Hepatocyte (in vitro differentiated cells): ENCODE data around the gene NDUFS6. TPM values are rescaled to one million over a fixed set of nuclear protein-coding genes. Genes with fewer than 3 reads are reported as not detected.

Experiments used
- DNase-seq: peaks from one replicate; pipeline ENCODE4 v3.0.0-alpha.2; 2016; ENCODE audit warnings: low spot score
- H2AFZ ChIP-seq: fragments of 200-600 bp; sonication (generic); 2 replicates; pipeline ENCODE4 v1.6.0; 2016; ENCODE audit warnings: antibody characterized with exemption, mild to moderate bottlenecking
- H3K27ac ChIP-seq: fragments of 200-600 bp; sonication (generic); 2 replicates; pipeline ENCODE4 v1.5.1; 2016; ENCODE audit warnings: mild to moderate bottlenecking
- H3K27me3 ChIP-seq: fragments of 200-600 bp; sonication (generic); 2 replicates; pipeline ENCODE4 v1.6.1; 2016
- H3K36me3 ChIP-seq: fragments of 200-600 bp; sonication (generic); replicated peaks from 2 replicates; pipeline ENCODE4 v1.5.1; 2016; ENCODE audit warnings: low read depth; ENCODE audit not compliant: insufficient read depth
- H3K4me1 ChIP-seq: fragments of 200-600 bp; sonication (generic); 2 replicates; pipeline ENCODE4 v1.5.1; 2016; ENCODE audit warnings: mild to moderate bottlenecking, moderate library complexity; ENCODE audit not compliant: insufficient read depth
- H3K4me2 ChIP-seq: fragments of 200-600 bp; sonication (generic); 2 replicates; pipeline ENCODE4 v1.6.0; 2016
- H3K4me3 ChIP-seq: fragments of 200-600 bp; sonication (generic); 2 replicates; pipeline ENCODE4 v1.5.1; 2016; ENCODE audit warnings: mild to moderate bottlenecking
- H3K79me2 ChIP-seq: fragments of 200-600 bp; sonication (generic); 2 replicates; pipeline ENCODE4 v1.6.0; 2017; ENCODE audit warnings: mild to moderate bottlenecking
- H3K9me2 ChIP-seq: fragments of 200-600 bp; sonication (generic); replicated peaks from 2 replicates; pipeline ENCODE4 v1.6.0; 2017; ENCODE audit warnings: mild to moderate bottlenecking; ENCODE audit not compliant: insufficient read depth
- H3K9me3 ChIP-seq: fragments of 200-600 bp; sonication (generic); 2 replicates; pipeline ENCODE4 v1.5.1; 2016; ENCODE audit warnings: low read depth, mild to moderate bottlenecking
- H4K20me1 ChIP-seq: fragments of 200-600 bp; sonication (generic); 2 replicates; pipeline ENCODE4 v1.6.0; 2016; ENCODE audit warnings: mild to moderate bottlenecking; ENCODE audit not compliant: insufficient read depth, poor library complexity, severe bottlenecking
- EZH2 ChIP-seq: fragments of 200-600 bp; sonication (generic); IDR thresholded peaks from 2 replicates; pipeline ENCODE4 v1.6.1; 2016; ENCODE audit warnings: antibody characterized with exemption, mild to moderate bottlenecking, borderline replicate concordance
- EZH2phosphoT487 ChIP-seq: fragments of 200-600 bp; sonication (generic); IDR thresholded peaks from one replicate; pipeline ENCODE4 v1.6.1; 2018; ENCODE audit warnings: antibody characterized with exemption, mild to moderate bottlenecking, low read depth, moderate library complexity; ENCODE audit not compliant: unreplicated experiment, severe bottlenecking
- WGBS: methylation state at CpG from one replicate; pipeline ENCODE4 v1.1.6; 2016; ENCODE audit warnings: low lambda C conversion rate; ENCODE audit errors: missing lambda C conversion rate; 5-methylcytosine and 5-hydroxymethylcytosine counted together
- polyA plus RNA-seq: library from polyadenylated mRNA; unstranded; fragments of >200 nt; fragmentation: Nextera tagmentation; extraction: Ambion mirVana; gene quantifications from 2 replicates; pipeline ENCODE4 v1.2.1, GENCODE V29; 2016
- total RNA-seq: library from RNA; depleted of rRNA; stranded (reverse); fragments of >200 nt; gene quantifications from 2 replicates; pipeline ENCODE4 v1.2.3, GENCODE V29; 2014
- TF ChIP-seq, protein P1 (sequence below): fragments of 200-600 bp; sonication (generic); IDR thresholded peaks from 2 replicates; pipeline ENCODE4 v1.5.1; 2016; ENCODE audit warnings: antibody characterized with exemption, mild to moderate bottlenecking; ENCODE audit not compliant: poor library complexity

NDUFS6 gene
- total and polyA plus RNA-seq, 2 experiments from 2014 or later = 29.3 to 108 TPM

DNA sequence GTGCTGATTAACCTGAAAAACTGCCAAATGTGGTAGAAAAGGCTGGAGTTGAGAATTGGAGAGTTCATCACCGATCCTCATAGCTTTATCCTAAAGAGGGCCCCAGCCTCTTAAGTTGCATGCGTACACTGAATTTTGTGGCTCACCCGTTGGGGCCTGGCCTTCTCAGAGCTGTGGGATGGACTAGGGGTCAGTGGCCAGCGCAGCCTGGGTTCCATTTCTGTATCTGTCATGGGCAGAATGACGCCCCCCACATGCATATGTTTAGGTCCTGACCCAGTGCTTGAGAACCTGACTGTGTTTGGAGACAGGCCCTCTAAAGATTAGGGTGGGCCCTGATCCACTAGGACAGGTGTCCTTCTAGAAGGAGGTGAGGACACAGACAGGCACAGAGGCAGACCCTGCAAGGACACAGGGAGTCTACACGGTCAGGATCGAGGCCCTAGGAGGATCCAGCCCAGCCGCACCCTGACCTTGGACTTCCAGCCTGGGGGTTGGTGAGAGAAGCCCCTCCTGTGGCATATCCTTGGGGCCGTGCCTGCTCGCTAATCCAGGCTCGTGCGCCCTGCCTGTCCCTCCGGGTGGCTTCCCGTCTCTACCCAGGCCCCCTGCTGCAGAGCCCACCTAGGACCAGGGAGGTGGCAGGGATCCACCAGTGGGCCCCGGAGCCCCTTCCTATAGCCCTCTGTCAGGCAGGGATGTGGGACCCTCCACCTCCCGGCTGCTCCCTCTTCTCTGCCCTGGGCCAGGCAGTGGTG lies 32.2 kb downstream of the NDUFS6 start:
- no peaks in the 10 kb centered on the region for H3K27me3 ChIP-seq
- no peak for DNase-seq
- H3K4me2 ChIP-seq = no peak overlapping the region
- H3K27ac ChIP-seq = no peak overlapping the region
- H3K9me3 ChIP-seq = no peaks in the 10 kb centered on the region
- 95% methylated on average over 16 of the region's 16 CpGs for WGBS
- H2AFZ ChIP-seq = no peak overlapping the region
- TF ChIP-seq, protein P1, sequence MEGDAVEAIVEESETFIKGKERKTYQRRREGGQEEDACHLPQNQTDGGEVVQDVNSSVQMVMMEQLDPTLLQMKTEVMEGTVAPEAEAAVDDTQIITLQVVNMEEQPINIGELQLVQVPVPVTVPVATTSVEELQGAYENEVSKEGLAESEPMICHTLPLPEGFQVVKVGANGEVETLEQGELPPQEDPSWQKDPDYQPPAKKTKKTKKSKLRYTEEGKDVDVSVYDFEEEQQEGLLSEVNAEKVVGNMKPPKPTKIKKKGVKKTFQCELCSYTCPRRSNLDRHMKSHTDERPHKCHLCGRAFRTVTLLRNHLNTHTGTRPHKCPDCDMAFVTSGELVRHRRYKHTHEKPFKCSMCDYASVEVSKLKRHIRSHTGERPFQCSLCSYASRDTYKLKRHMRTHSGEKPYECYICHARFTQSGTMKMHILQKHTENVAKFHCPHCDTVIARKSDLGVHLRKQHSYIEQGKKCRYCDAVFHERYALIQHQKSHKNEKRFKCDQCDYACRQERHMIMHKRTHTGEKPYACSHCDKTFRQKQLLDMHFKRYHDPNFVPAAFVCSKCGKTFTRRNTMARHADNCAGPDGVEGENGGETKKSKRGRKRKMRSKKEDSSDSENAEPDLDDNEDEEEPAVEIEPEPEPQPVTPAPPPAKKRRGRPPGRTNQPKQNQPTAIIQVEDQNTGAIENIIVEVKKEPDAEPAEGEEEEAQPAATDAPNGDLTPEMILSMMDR = no peak
- no peak for TF ChIP-seq EZH2phosphoT487
- no peak for TF ChIP-seq EZH2
- no peak overlapping the region for H3K4me3 ChIP-seq
- no peaks in the 10 kb centered on the region for H3K4me1 ChIP-seq
- no peaks in the 10 kb centered on the region for H3K79me2 ChIP-seq
- H4K20me1 ChIP-seq = no peaks in the 10 kb centered on the region
- no peaks in the 10 kb centered on the region for H3K9me2 ChIP-seq
- H3K36me3 ChIP-seq = no peaks in the 10 kb centered on the region

DNA sequence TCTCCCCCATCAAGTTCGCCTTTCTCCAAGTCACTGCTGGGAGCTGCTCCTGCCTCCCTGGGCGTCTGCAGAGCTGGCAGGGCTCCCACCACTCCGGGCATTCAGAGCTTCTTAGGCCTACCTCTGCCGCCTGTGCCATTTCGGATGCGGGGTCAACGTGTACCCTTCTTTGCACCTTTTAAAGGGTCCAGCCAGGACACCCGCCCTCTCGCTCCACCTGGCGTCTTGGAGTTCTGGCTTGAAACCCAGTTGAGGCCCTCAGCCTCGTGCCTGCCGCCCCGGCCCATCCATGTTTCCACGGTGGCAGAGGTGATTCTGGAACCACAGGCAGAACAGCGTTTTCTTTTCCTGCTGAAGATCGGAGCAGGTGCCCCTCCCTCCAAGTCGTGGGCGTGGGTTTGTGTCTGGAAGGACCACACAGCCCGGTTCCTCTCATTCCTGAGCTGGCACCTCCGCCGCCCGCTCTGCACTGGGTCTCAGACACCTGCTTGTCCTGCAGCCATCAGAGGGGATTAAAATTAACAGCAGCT lies 32.9 kb downstream of the NDUFS6 start:
- H3K9me3 ChIP-seq = no peaks in the 10 kb centered on the region
- no peak overlapping the region for H2AFZ ChIP-seq
- TF ChIP-seq, protein P1 = no peak
- TF ChIP-seq EZH2 = no peak
- no peak for TF ChIP-seq EZH2phosphoT487
- no peak for DNase-seq
- H3K27me3 ChIP-seq = no peaks in the 10 kb centered on the region
- H3K36me3 ChIP-seq = no peaks in the 10 kb centered on the region
- no peaks in the 10 kb centered on the region for H3K4me1 ChIP-seq
- H3K27ac ChIP-seq = no peak overlapping the region
- H4K20me1 ChIP-seq = no peaks in the 10 kb centered on the region
- H3K79me2 ChIP-seq = no peaks in the 10 kb centered on the region
- no peak overlapping the region for H3K4me3 ChIP-seq
- no peaks in the 10 kb centered on the region for H3K9me2 ChIP-seq
- no peak overlapping the region for H3K4me2 ChIP-seq
- 83% methylated on average over 22 of the region's 22 CpGs for WGBS

DNA sequence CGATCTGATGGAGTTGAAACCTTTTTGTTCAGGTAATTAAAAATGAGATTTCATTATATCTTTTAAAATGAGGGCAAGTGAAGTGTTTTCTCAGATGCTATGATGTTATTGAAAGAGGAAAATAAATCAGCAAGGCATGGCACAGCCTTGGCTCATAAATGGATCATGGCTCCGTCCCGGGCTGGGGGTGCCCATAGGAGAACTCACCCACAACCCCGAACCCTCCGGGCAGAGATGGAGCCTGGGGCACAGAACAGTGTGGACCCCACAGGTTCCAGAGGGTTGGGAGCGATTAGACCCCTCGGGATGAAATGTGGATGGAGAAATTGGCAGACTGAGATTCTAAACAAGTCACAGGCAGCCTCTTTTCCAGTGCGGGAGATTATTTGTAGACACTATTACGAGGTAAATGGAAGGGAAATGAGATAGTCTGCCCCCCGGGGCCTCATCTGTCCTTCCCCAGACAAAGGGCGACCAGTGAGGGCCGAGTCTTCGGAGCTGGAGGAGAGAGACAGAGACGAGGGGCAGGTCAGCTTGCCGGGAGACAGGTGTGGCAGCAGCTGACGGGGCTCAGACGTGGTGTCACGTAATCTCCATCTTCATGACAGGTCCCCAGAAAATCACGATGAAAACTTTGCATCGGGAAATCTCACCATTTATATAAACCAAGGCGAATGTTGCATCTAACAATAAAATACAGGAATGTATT lies 33.7 kb downstream of the NDUFS6 start:
- 63% methylated on average over 21 of the region's 21 CpGs for WGBS
- no peaks in the 10 kb centered on the region for H3K9me2 ChIP-seq
- H3K4me3 ChIP-seq = no peak overlapping the region
- no peak for DNase-seq
- H2AFZ ChIP-seq = no peak overlapping the region
- no peaks in the 10 kb centered on the region for H3K27me3 ChIP-seq
- no peaks in the 10 kb centered on the region for H3K9me3 ChIP-seq
- no peaks in the 10 kb centered on the region for H3K36me3 ChIP-seq
- no peak overlapping the region for H3K27ac ChIP-seq
- TF ChIP-seq, protein P1 = no peak
- TF ChIP-seq EZH2phosphoT487 (no peak), EZH2 (no peak)
- no peaks in the 10 kb centered on the region for H4K20me1 ChIP-seq
- H3K4me2 ChIP-seq = no peak overlapping the region
- no peaks in the 10 kb centered on the region for H3K4me1 ChIP-seq
- H3K79me2 ChIP-seq = no peaks in the 10 kb centered on the region
